HepG2 (cell line): ENCODE results near the gene CAMK1G. TPM values are rescaled to one million over a fixed set of nuclear protein-coding genes. Genes with fewer than 3 reads are reported as not detected.

Experiments
- ATAC-seq: fragments of 200-7000 bp; cut with Tn5 transposase; 3 replicates; pipeline ENCODE4 v1.9.1; 2020; ENCODE audit warnings: mild to moderate bottlenecking, moderate library complexity
- BruUV-seq: library from RNA; stranded (reverse); fragments of 400-500 nt; replicated peaks from 2 replicates; lab custom pipeline; 2021; lab: Mats Ljungman, UMichigan
- CTCF ChIA-PET: fragments of 300-600 bp; formaldehyde crosslinking; extraction: SDS; loops from one replicate; lab custom pipeline; 2021; ENCODE audit warnings: low total read pairs, inconsistent platforms, low intra/inter-chr PET ratio; lab: Yijun Ruan, JAX
- POLR2A ChIA-PET: fragments of 350-600 bp; sonication (Branson Sonifier 250); formaldehyde crosslinking; loops from one replicate; lab custom pipeline; 2020; ENCODE audit warnings: antibody characterized with exemption, inconsistent platforms; lab: Yijun Ruan, JAX
- DNase-seq: peaks from one replicate; pipeline ENCODE4 v3.0.0-alpha.2; 2015; ENCODE audit warnings: low spot score
- FAIRE-seq: peaks from 3 replicates; lab custom pipeline; 2011; peaks lifted over from hg19 to GRCh38; lab: Jason Lieb, UNC
- H2AFZ ChIP-seq: one replicate; pipeline ENCODE4 v1.6.1; 2011; ENCODE audit warnings: low read length, inconsistent platforms
- H3K27ac ChIP-seq: fragments of 300-600 bp; 3 replicates; pipeline ENCODE4 v1.8.0; 2011; ENCODE audit warnings: mixed run types, mild to moderate bottlenecking, mixed read lengths, low read length, inconsistent platforms; ENCODE audit not compliant: insufficient read depth; ENCODE audit errors: extremely low read length
- H3K27me3 ChIP-seq, 2 experiments: fragments of 200-600 bp in 1 of 2; 2 replicates in 1 of 2; 3 replicates in 1 of 2; pipeline versions ENCODE4 v1.6.0 to v1.8.0; 2011; ENCODE audit warnings: low read length in 2 of 2, mild to moderate bottlenecking in 2 of 2, moderate library complexity in 2 of 2, inconsistent platforms in 1 of 2; ENCODE audit not compliant: insufficient read depth in 2 of 2, control insufficient read depth in 1 of 2
- H3K36me3 ChIP-seq, 2 experiments: fragments of 200-600 bp in 1 of 2; replicated peaks in 1 of 2; 2 replicates in 1 of 2; 3 replicates in 1 of 2; pipeline versions ENCODE4 v1.5.1 to v1.8.0; 2011; ENCODE audit warnings: low read length in 2 of 2, inconsistent platforms in 1 of 2; ENCODE audit not compliant: insufficient read depth in 2 of 2, control insufficient read depth in 1 of 2
- H3K4me1 ChIP-seq: 2 replicates; pipeline ENCODE4 v1.5.1; 2012; ENCODE audit warnings: low read length, inconsistent platforms; ENCODE audit not compliant: insufficient read depth
- H3K4me2 ChIP-seq: 2 replicates; pipeline ENCODE4 v1.6.0; 2011; ENCODE audit warnings: low read depth, low read length, inconsistent platforms
- H3K4me3 ChIP-seq, 3 experiments: fragments of 200-600 bp in 1 of 3; sonication (generic), shearing (Covaris generic) in 1 of 3; replicated peaks in 1 of 3; 2 replicates each; pipeline ENCODE4 v1.5.1; 2011 to 2016; ENCODE audit warnings: low read length in 3 of 3, inconsistent platforms in 2 of 3, low read depth in 2 of 3, mild to moderate bottlenecking in 2 of 3, control low read depth in 1 of 3, mixed read lengths in 1 of 3; ENCODE audit not compliant: insufficient read depth in 1 of 3
- H3K79me2 ChIP-seq: one replicate; pipeline ENCODE4 v1.6.1; 2011; ENCODE audit warnings: low read length, inconsistent platforms; ENCODE audit not compliant: insufficient read depth
- H3K9ac ChIP-seq: 2 replicates; pipeline ENCODE4 v1.6.0; 2011; ENCODE audit warnings: mild to moderate bottlenecking, low read depth, low read length, inconsistent platforms; ENCODE audit not compliant: insufficient read depth
- H3K9me3 ChIP-seq: 2 replicates; pipeline ENCODE4 v1.5.1; 2012; ENCODE audit warnings: mild to moderate bottlenecking, low read length
- H4K20me1 ChIP-seq: 2 replicates; pipeline ENCODE4 v1.6.0; 2011; ENCODE audit warnings: inconsistent platforms, mild to moderate bottlenecking, low read length, moderate library complexity; ENCODE audit not compliant: insufficient read depth
- DMAP1 ChIP-seq: IDR thresholded peaks from 2 replicates; pipeline ENCODE4 v1.6.1; 2016
- ELF1 ChIP-seq: sonication (generic); formaldehyde crosslinking; IDR thresholded peaks from 2 replicates; pipeline ENCODE4 v1.4.0; 2020; ENCODE audit warnings: missing genetic modification reagents
- FOXM1 ChIP-seq: sonication (generic); formaldehyde crosslinking; IDR thresholded peaks from 2 replicates; pipeline ENCODE4 v1.5.0; 2020; ENCODE audit warnings: missing genetic modification reagents
- GMEB1 ChIP-seq: sonication (generic); formaldehyde crosslinking; IDR thresholded peaks from 2 replicates; pipeline ENCODE4 v1.5.1; 2020; ENCODE audit warnings: missing genetic modification reagents, mild to moderate bottlenecking, borderline replicate concordance
- HOXA5 ChIP-seq: sonication (generic); formaldehyde crosslinking; IDR thresholded peaks from 2 replicates; pipeline ENCODE4 v1.4.0; 2020; ENCODE audit warnings: missing genetic modification reagents
- KMT2B ChIP-seq: IDR thresholded peaks from 2 replicates; pipeline ENCODE4 v1.6.1; 2016; ENCODE audit warnings: missing genetic modification reagents, missing compliant biosample characterization
- PITX1 ChIP-seq: sonication (generic); formaldehyde crosslinking; IDR thresholded peaks from 2 replicates; pipeline ENCODE4 v1.5.1; 2020; ENCODE audit warnings: mild to moderate bottlenecking, missing genetic modification reagents
- RFX5 ChIP-seq: IDR thresholded peaks from 2 replicates; pipeline ENCODE4 v1.6.1; 2011; ENCODE audit warnings: low read depth, low read length, improper control_type of control experiment
- RFXAP ChIP-seq: sonication (generic); formaldehyde crosslinking; IDR thresholded peaks from 2 replicates; pipeline ENCODE4 v1.4.0; 2020; ENCODE audit warnings: missing genetic modification reagents, borderline replicate concordance
- TERF1 ChIP-seq: sonication (generic); formaldehyde crosslinking; IDR thresholded peaks from 2 replicates; pipeline ENCODE4 v1.8.0; 2022; ENCODE audit warnings: mild to moderate bottlenecking, missing genetic modification reagents, moderate library complexity
- TFAP4 ChIP-seq: sonication (generic); IDR thresholded peaks from 2 replicates; pipeline ENCODE4 v1.6.1; 2016; ENCODE audit warnings: low read depth, borderline replicate concordance
- THRA ChIP-seq: sonication (generic); formaldehyde crosslinking; IDR thresholded peaks from 2 replicates; pipeline ENCODE4 v1.4.0; 2020; ENCODE audit warnings: missing genetic modification reagents, borderline replicate concordance
- ZFP82 ChIP-seq: sonication (generic); formaldehyde crosslinking; IDR thresholded peaks from 2 replicates; pipeline ENCODE4 v1.5.1; 2020; ENCODE audit warnings: mild to moderate bottlenecking, missing genetic modification reagents, borderline replicate concordance
- ZNF121 ChIP-seq: sonication (generic); formaldehyde crosslinking; IDR thresholded peaks from 2 replicates; pipeline ENCODE4 v1.5.0; 2020; ENCODE audit warnings: mild to moderate bottlenecking, missing genetic modification reagents
- ZNF549 ChIP-seq: sonication (generic); formaldehyde crosslinking; IDR thresholded peaks from 2 replicates; pipeline ENCODE4 v1.5.0; 2020; ENCODE audit warnings: missing genetic modification reagents
- ZNF776 ChIP-seq: sonication (generic); formaldehyde crosslinking; IDR thresholded peaks from 2 replicates; pipeline ENCODE4 v1.4.0; 2020; ENCODE audit warnings: mild to moderate bottlenecking, missing genetic modification reagents
- ZNF83 ChIP-seq: sonication (generic); formaldehyde crosslinking; IDR thresholded peaks from 2 replicates; pipeline ENCODE4 v1.4.0; 2020; ENCODE audit warnings: missing genetic modification reagents, mild to moderate bottlenecking, borderline replicate concordance
- WGBS: methylation state at CpG from one replicate; pipeline ENCODE4 v1.1.6; 2017; ENCODE audit warnings: low lambda C conversion rate; 5-methylcytosine and 5-hydroxymethylcytosine counted together
- in situ Hi-C: cut with HindIII; loops from 2 replicates; pipeline ENCODE4 v1.10.0; 2017; ENCODE audit warnings: low pct_unique_long_range_greater_than_20kb; ENCODE audit not compliant: extremely low pct_ligation_motif_present
- intact Hi-C: fragments of 100-400 bp; cut with micrococcal nuclease; formaldehyde crosslinking; loops from one replicate; pipeline ENCODE4 v1.10.0; 2022; ENCODE audit not compliant: unreplicated experiment
- polyA plus RNA-seq, 8 experiments: library from polyadenylated mRNA; depleted of rRNA in 3 of 8; stranded (reverse) in 7 of 8; unstranded in 1 of 8; fragments of >200 nt; fragmentation: Illumina TruSeq in 4 of 8; extraction: Trizol in 4 of 8; gene quantifications; 2 replicates each; pipeline versions ENCODE4 v1.2.1 to v1.2.3, GENCODE V29; 2011 to 2016; ENCODE audit warnings: low read depth in 4 of 8, missing spikeins in 1 of 8, mixed read lengths in 1 of 8; ENCODE audit not compliant: insufficient read depth in 1 of 8
- total RNA-seq, 5 experiments: library from RNA; depleted of rRNA; stranded (reverse); fragments of >200 nt; fragmentation: Illumina TruSeq; extraction: Trizol; gene quantifications; 2 replicates each; pipeline ENCODE4 v1.2.3, GENCODE V29; 2016; ENCODE audit warnings: low read depth in 1 of 5

The CAMK1G gene
- total and polyA plus RNA-seq, 2 of the 13 experiments (the other 11 are each of a cell fraction or from before 2014, with no cell fraction given), result not detected

- H3K36me3 ChIP-seq, result no peaks in the 10 kb centered on the region
- no peaks in the 10 kb centered on the region for H3K9me3 ChIP-seq
- ChIA-PET CTCF (no interaction called here), POLR2A (no interaction called here)
- TF ChIP-seq PITX1 (CRISPR knock-in tag) (no peak), KMT2B (CRISPR knock-in tag) (no peak), RFX5 (no peak), FOXM1 (CRISPR knock-in tag) (no peak), HOXA5 (CRISPR knock-in tag) (no peak), ZFP82 (CRISPR knock-in tag) (no peak), GMEB1 (CRISPR knock-in tag) (no peak), DMAP1 (CRISPR knock-in tag) (no peak), ZNF83 (CRISPR knock-in tag) (no peak), ELF1 (CRISPR knock-in tag) (no peak), THRA (CRISPR knock-in tag) (no peak), RFXAP (no peak), ZNF549 (CRISPR knock-in tag) (no peak), TFAP4 (no peak), ZNF121 (CRISPR knock-in tag) (no peak), ZNF776 (CRISPR knock-in tag) (no peak), TERF1 (CRISPR knock-in tag) (no peak)
- no peak overlapping the region for H3K27ac ChIP-seq
- in situ Hi-C loops (no loop called here), intact Hi-C loops (no loop called here)
- H3K9ac ChIP-seq, result no peak overlapping the region
- no peaks in the 10 kb centered on the region for H3K27me3 ChIP-seq
- no peaks in the 10 kb centered on the region for H4K20me1 ChIP-seq
- H2AFZ ChIP-seq, result no peak overlapping the region
- no peaks in the 10 kb centered on the region for H3K4me1 ChIP-seq
- DNase-seq, result no peak
- WGBS, result 21% methylated on average over 5 of the region's 5 CpGs
- H3K79me2 ChIP-seq, result no peaks in the 10 kb centered on the region
- BruUV-seq, result no TSS peak
- H3K4me2 ChIP-seq, result no peak overlapping the region
- no peak for FAIRE-seq
- no peak for ATAC-seq
- H3K4me3 ChIP-seq, result no peak overlapping the region
These were observed 52.3 kb downstream of the CAMK1G start for GRCh38 chr1:209635850-209636249.
